HG03342 (cell line): ENCODE measurements around the gene NPVF.

ENCODE experiments used
- ATAC-seq: cut with Tn5 transposase; IDR thresholded peaks from one replicate; pipeline ENCODE4 v1.9.1; 2021; ENCODE audit warnings: mild to moderate bottlenecking, moderate library complexity; ENCODE audit not compliant: unreplicated experiment

Gene NPVF

DNA sequence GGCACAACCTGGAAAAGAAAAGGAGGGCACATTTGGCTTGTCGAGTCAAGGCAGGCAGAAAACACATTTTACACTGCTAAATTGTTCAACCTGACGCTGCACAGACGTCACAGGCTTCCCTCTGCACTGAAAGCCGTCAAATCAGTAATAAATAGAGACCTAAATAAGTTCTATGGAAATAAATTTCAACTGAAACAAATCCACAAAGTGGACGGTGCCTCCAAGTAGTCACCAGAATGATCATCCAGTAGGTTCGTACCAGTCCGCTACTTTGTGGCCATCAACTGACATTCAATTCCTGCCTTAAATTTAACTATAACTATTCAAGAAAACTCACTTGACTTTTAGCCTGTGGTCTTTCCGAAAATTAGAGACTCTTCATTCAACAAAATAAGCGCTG lies 49.0 kb downstream of the NPVF start:
- ATAC-seq, result no peak
